GM21723 (cell line): ENCODE data around the gene NGEF.

Experiments used
- ATAC-seq: cut with Tn5 transposase; IDR thresholded peaks from one replicate; pipeline ENCODE4 v1.9.1; 2021; ENCODE audit warnings: mild to moderate bottlenecking, moderate library complexity; ENCODE audit not compliant: unreplicated experiment

Gene NGEF

GRCh38 chr2:233047206-233047605 lies 34.1 kb upstream of the NGEF start:
- ATAC-seq: no peak

- no peak for ATAC-seq
Measured at GRCh38 chr2:233044974-233045605, 32.0 kb upstream of the NGEF start.

DNA sequence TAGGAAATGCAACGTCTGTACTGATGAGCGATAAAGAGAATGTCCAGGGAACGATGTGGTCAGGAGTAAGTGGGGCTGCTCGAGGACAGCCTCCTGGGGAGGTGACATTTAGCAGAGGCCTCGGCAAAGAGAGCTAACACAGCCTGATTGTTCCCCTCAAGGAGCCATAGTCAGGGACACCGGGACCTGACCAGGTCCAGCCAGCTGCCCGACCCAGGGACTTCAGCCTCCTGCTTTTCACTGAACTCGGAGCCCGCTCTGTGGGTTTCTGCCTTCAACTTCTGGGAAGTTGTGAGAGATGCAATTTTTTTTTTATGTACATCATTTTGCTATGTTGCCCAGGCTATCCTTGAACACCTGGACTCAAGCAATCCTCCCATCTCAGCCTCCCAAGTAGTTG lies 29.5 kb upstream of the NGEF start:
- no peak for ATAC-seq

DNA sequence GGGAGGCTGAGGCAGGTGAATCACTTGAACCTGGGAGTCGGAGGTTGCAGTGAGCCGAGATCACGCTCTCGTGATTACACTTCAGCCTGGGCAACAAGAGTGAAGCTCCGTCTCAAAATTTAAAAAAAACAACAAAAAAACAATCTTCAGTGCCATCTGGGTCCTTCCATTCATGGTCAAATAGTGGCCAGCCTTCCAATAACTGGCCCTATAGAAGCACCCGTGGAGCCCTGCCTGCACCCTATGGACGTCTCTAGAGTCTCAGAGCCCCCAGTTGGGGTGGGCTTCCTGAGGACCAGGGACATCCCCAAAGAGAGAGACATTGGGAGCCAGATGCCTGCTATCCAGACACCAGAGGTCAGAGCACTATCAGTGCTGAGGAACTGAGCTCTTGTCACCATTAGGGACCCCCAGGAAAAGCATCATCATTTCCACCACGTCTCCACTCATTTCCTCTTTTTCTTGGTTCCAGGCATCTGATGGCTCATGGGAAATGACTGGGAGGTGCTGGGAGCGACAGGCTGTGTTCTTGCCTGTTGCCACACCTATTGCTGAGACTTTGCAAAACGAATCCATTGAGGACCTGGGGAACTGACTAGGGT lies 28.8 kb upstream of the NGEF start:
- no peak for ATAC-seq

DNA sequence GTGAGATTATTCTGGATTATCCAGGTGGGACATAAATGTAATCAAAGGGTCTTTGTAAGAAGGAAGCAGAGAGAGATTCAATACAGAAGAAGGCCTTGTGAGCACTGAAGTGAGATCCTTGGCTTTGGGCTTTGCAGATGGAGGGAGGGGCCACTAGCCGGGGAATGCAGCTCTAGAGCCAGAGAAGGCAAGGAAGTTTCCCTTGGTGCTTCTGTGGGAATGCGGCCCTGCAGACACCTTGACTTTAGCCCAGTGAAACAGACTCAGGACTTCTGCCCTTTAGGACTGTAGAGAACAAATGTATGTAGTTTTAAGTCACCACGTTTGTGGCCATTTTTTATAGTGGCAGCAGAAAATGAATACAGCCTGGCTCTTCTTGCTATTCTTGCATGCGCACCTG lies 27.5 kb upstream of the NGEF start:
- no peak for ATAC-seq

GRCh38 chr2:233039846-233040530 lies 26.9 kb upstream of the NGEF start:
- ATAC-seq: no peak

DNA sequence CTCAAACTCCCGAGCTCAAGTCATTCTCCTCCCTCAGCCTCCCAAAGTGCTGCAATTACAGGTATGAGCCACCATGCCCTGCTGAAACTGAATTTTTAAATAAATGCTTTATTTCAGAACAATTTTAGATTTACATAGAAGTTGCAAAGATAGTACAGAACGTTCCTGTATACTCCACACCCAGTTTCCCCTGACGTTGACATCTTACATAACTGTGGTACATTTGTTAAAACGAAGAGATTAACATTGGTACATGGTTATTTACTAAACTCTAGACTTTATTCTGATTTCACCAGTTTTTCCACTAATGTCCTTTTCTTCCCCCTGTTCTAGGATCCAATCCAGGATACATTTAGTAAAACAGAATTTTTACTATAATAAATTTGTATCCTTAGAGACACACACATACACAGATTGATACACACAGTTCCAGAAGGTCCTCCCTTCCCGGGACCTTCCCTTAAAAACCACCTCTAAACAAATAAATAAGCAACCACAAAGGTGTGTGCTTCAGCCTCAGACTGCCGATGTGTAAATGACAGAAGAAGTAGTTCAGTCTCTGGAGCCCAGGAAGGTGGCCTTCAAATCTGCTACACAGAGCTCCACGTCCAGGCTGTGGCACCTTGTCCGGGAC lies 26.3 kb upstream of the NGEF start:
- ATAC-seq: no peak

DNA sequence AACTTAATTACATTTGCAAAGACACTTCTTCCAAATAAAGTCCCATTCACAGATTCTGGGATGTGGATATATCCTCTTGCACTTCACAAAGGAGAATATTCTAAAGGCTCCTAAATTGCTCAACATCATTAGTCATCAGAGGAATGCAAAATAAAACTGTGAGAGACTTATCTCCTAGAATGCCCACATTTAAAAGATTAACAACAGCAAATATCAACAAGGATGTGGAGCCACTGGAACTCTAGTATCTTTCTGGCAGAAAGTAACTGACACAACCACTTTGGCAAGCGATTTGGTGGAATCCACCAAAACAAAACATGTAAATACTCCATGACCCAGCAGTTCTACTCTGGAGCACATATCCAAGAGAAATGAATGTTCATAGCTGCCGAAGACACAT lies 24.0 kb upstream of the NGEF start:
- no peak for ATAC-seq

- ATAC-seq: no peak
Measured at GRCh38 chr2:233036162-233036838, 23.2 kb upstream of the NGEF start.

DNA sequence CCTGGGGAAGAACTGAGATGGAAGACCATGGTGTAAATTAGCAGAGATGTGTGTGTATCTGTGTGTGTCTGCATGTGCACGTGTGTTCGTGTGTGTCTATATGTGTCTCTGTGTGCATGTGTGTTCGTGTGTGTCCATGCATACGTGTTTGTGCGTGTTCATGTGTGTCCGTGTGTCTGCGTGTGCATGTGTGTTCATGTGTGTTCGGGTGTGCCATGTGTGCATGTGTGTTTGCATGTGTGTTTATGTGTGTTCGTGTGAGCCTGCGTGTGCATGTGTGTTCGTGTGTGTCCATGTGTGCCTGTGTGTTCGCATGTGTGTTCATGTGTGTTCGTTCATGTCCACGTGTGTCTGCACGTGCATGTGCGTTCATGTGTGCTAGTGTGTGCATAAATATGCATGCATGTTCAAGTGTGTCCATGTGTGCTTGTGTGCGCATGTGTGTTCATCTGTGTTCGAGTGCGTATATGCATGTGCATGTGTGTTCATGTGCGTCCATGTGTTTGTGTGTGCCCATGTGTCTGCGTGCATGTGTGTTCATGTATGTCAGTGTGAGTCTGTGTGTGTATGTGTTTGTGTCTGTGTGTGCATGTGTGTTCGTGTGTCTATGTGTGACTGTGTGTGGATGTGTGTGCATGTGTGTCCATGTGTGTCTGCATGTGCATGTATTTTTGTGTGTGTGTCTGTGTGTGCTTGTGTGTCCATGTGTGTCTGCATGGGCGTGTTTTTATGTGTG lies 22.5 kb upstream of the NGEF start:
- no peak for ATAC-seq

GRCh38 chr2:233034091-233034882 lies 21.2 kb upstream of the NGEF start:
- no peak for ATAC-seq

- ATAC-seq: no peak
Measured at GRCh38 chr2:233033672-233034071, 20.6 kb upstream of the NGEF start.

- no peak for ATAC-seq
Measured at GRCh38 chr2:233032551-233033320, 19.7 kb upstream of the NGEF start, which contains the start of gene NEU2. NEU2 (plus strand) TSS chr2:233032672; CDS start chr2:233032672, 0 bp downstream.

- no peak for ATAC-seq
Measured at GRCh38 chr2:233031556-233032500, 18.8 kb upstream of the NGEF start.

GRCh38 chr2:233029321-233029720 lies 16.3 kb upstream of the NGEF start:
- ATAC-seq: no peak

DNA sequence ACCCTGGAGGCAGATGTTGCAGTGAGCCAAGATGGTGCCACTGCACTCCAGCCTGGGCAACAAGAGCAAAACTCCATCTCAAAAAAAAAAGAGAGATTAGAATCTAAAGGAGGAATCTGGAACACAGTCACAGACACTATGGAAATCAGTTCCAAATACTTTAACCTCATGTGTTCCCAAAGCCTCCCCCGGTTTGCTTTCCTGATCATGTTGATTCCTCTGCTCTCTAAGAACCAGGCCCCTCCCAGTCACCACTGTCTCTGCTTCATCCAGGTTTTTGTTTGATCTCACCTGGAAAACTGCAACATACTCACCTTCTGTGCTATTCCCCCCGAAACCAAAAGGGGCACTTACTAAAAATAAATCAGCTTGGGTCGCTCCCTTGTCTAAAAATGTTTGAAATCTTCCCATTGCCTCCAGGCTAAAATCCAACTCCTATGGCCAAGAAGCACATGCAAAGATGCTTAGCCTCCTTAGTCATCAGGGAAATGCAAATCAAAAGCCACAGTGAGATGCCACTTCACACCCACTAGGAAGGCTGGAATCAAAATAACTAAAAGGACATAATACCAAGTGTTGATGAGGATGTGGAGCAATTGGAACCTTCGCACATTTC lies 13.2 kb upstream of the NGEF start:
- no peak for ATAC-seq

DNA sequence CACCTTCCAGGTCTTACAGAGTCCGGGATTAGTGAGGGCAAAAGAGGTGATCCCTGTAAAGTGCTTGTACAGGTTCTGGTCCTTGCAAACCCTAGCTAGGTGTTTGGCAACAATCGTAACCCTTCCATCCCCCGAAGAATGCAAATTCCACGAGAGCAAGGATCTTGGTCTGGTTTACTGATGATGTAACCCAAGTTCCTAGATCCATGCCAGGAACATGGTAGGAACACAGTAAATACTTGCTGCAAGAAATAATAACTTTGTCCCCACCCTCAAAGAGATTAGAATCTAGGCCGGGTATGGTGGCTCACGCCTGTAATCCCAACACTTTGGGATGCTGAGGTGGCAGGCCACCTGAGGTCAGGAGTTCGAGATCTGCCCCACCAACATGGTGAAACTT lies 12.7 kb upstream of the NGEF start:
- ATAC-seq: no peak
